CD4-positive, CD25-positive, alpha-beta regulatory T cell (primary cell): ENCODE measurements around the gene LRRTM2. TPM values are rescaled to one million over a fixed set of nuclear protein-coding genes. Genes with fewer than 3 reads are reported as not detected.
A peak's percentile ranks its signal among the peaks of the same experiment; 100 is the strongest.

Experiments
- ATAC-seq, 2 donors: fragments of 150-1000 bp; cut with Tn5 transposase; one replicate each; pipeline ENCODE4 v1.10.0; 2021; ENCODE audit warnings: low read depth in 2 of 2, moderate number of reproducible peaks in 2 of 2, moderate library complexity in 1 of 2
- DNase-seq, 3 donors: peaks; one replicate each; pipeline versions ENCODE4 v3.0.0 to v3.0.0-alpha.2; 2012 to 2022; ENCODE audit warnings: mixed read lengths in 1 of 3
- H3K27ac ChIP-seq: one replicate; pipeline ENCODE4 v1.7.0; 2013; ENCODE audit warnings: mild to moderate bottlenecking, low read length; ENCODE audit not compliant: insufficient read depth, poor library complexity, severe bottlenecking
- H3K27me3 ChIP-seq: one replicate; pipeline ENCODE4 v1.7.0; 2013; ENCODE audit warnings: low read length; ENCODE audit not compliant: control insufficient read depth, insufficient read depth
- H3K36me3 ChIP-seq: one replicate; pipeline ENCODE4 v1.7.0; 2013; ENCODE audit warnings: mild to moderate bottlenecking, low read length, moderate library complexity; ENCODE audit not compliant: control insufficient read depth, insufficient read depth
- H3K4me1 ChIP-seq: 2 replicates; pipeline ENCODE4 v1.7.0; 2013; ENCODE audit warnings: mild to moderate bottlenecking, low read length; ENCODE audit not compliant: insufficient read depth, control insufficient read depth, poor library complexity, severe bottlenecking
- H3K4me3 ChIP-seq: one replicate; pipeline ENCODE4 v1.7.0; 2013; ENCODE audit warnings: low read depth, mild to moderate bottlenecking, low read length, moderate library complexity
- H3K9me3 ChIP-seq, 2 experiments: 1 replicate in 1 of 2; 2 replicates in 1 of 2; pipeline ENCODE4 v1.7.0; 2013; ENCODE audit warnings: low read length in 2 of 2, mild to moderate bottlenecking in 1 of 2, moderate library complexity in 1 of 2; ENCODE audit not compliant: control insufficient read depth in 2 of 2
- H3K27ac Mint-ChIP-seq, 3 donors: one replicate each; pipeline ENCODE4 v1.8.0; 2020 to 2022; ENCODE audit warnings: mild to moderate bottlenecking in 3 of 3, mixed read lengths in 3 of 3, moderate library complexity in 2 of 3
- H3K27me3 Mint-ChIP-seq: one replicate; pipeline ENCODE4 v1.8.0; 2022; ENCODE audit warnings: mild to moderate bottlenecking, mixed read lengths
- H3K36me3 Mint-ChIP-seq: one replicate; pipeline ENCODE4 v1.8.0; 2020; ENCODE audit warnings: mixed read lengths
- H3K4me1 Mint-ChIP-seq, 4 donors: one replicate each; pipeline ENCODE4 v1.8.0; 2020 to 2022; ENCODE audit warnings: mixed read lengths in 4 of 4, mild to moderate bottlenecking in 1 of 4
- H3K4me3 Mint-ChIP-seq, 4 donors: one replicate each; pipeline ENCODE4 v1.8.0; 2020 to 2022; ENCODE audit warnings: mild to moderate bottlenecking in 4 of 4, mixed read lengths in 4 of 4, moderate library complexity in 3 of 4
- H3K9me3 Mint-ChIP-seq, 7 donors: one replicate each; pipeline ENCODE4 v1.8.0; 2020 to 2022; ENCODE audit warnings: mixed read lengths in 7 of 7, mild to moderate bottlenecking in 3 of 7, moderate library complexity in 2 of 7
- polyA plus RNA-seq, 4 donors: library from polyadenylated mRNA; unstranded; fragments of 300-500 nt; fragmentation: Illumina TruSeq; gene quantifications; one replicate each; pipeline ENCODE4 v1.2.3, GENCODE V29; 2021
- total RNA-seq: library from RNA; stranded (reverse); gene quantifications from one replicate; pipeline ENCODE4 v1.2.3, GENCODE V29; 2022

Gene LRRTM2
- total and polyA plus RNA-seq, 5 donors from 2014 or later = 0.07 to 0.11 TPM; not detected in 3

GRCh38 chr5:138824924-138825863 lies 49.9 kb downstream of the LRRTM2 start:
- Histone ChIP-seq H3K9me3 (no peaks in the 10 kb centered on the region), H3K4me3 (no peak overlapping the region), H3K27ac (no peak overlapping the region), H3K27me3 (no peaks in the 10 kb centered on the region), H3K36me3 (peaks cover 8% of the 10 kb centered on the region), H3K4me1 (no peaks in the 10 kb centered on the region)
- DNase-seq = peak in 2 of 3 donors; percentile 17 to 23
- Mint-ChIP-seq H3K36me3 (peaks cover 3% of the 10 kb centered on the region), H3K27ac (no peak overlapping the region), H3K9me3 (no peaks in the 10 kb centered on the region), H3K27me3 (no peaks in the 10 kb centered on the region), H3K4me3 (no peak overlapping the region), H3K4me1 (peaks cover 0 to 9% (median 2%) of the 10 kb centered on the region in 4 donors)
- ATAC-seq = no peak

GRCh38 chr5:138824516-138824915 lies 50.6 kb downstream of the LRRTM2 start:
- Histone ChIP-seq H3K4me3 (no peak overlapping the region), H3K36me3 (peaks cover 8% of the 10 kb centered on the region), H3K27ac (no peak overlapping the region), H3K9me3 (no peaks in the 10 kb centered on the region), H3K4me1 (no peaks in the 10 kb centered on the region), H3K27me3 (no peaks in the 10 kb centered on the region)
- Mint-ChIP-seq H3K36me3 (peaks cover 3% of the 10 kb centered on the region), H3K4me1 (peaks cover 0 to 9% (median 2%) of the 10 kb centered on the region in 4 donors), H3K27ac (peak overlapping the region in 1 of 3 donors; percentile 33), H3K27me3 (no peaks in the 10 kb centered on the region), H3K9me3 (no peaks in the 10 kb centered on the region), H3K4me3 (no peak overlapping the region)
- no peak for DNase-seq
- no peak for ATAC-seq

- Mint-ChIP-seq H3K27ac (no peak overlapping the region), H3K4me1 (peaks cover 0 to 9% (median 2%) of the 10 kb centered on the region in 4 donors), H3K9me3 (peaks cover 0 to 1% (median 0%) of the 10 kb centered on the region in 7 donors), H3K27me3 (no peaks in the 10 kb centered on the region), H3K4me3 (no peak overlapping the region), H3K36me3 (no peaks in the 10 kb centered on the region)
- Histone ChIP-seq H3K4me3 (no peak overlapping the region), H3K4me1 (no peaks in the 10 kb centered on the region), H3K36me3 (peaks cover 2% of the 10 kb centered on the region), H3K9me3 (no peaks in the 10 kb centered on the region), H3K27ac (no peak overlapping the region), H3K27me3 (no peaks in the 10 kb centered on the region)
- ATAC-seq (no peak), DNase-seq (no peak)
Measured at GRCh38 chr5:138820695-138821094, 54.4 kb downstream of the LRRTM2 start.

- peaks cover 0 to 3% (median 0%) of the 10 kb centered on the region in 7 donors for H3K9me3 Mint-ChIP-seq
- peaks cover 0 to 3% (median 0%) of the 10 kb centered on the region in 4 donors for H3K4me1 Mint-ChIP-seq
- Histone ChIP-seq H3K4me1 (no peaks in the 10 kb centered on the region), H3K4me3 (no peak overlapping the region), H3K27ac (no peak overlapping the region), H3K36me3 (peaks cover 3% of the 10 kb centered on the region), H3K27me3 (no peaks in the 10 kb centered on the region), H3K9me3 (no peaks in the 10 kb centered on the region)
- H3K4me3 Mint-ChIP-seq = no peak overlapping the region
- peaks cover 4% of the 10 kb centered on the region for H3K36me3 Mint-ChIP-seq
- H3K27me3 Mint-ChIP-seq = no peaks in the 10 kb centered on the region
- DNase-seq (no peak), ATAC-seq (no peak)
- H3K27ac Mint-ChIP-seq = peak overlapping the region in 2 of 3 donors; percentile 42 to 53
Measured at GRCh38 chr5:138819081-138819480, 56.1 kb downstream of the LRRTM2 start.

Other genes starting within 250 kb of the LRRTM2 start
- 48.6 TPM for gene CTNNA1, start 121.9 kb downstream of the LRRTM2 start, total RNA-seq
- gene CTNNA1, start 121.9 kb downstream of the LRRTM2 start, polyA plus RNA-seq = 10 to 100 TPM in 3 of 4 donors, 1 to 10 TPM in 1; 8.9 to 24.0 (median 12.1) TPM